GM21360 (cell line): ENCODE measurements around the gene CRLF1.

ENCODE experiments used
- ATAC-seq: cut with Tn5 transposase; IDR thresholded peaks from one replicate; pipeline ENCODE4 v1.9.1; 2021; ENCODE audit warnings: mild to moderate bottlenecking, moderate library complexity; ENCODE audit not compliant: unreplicated experiment

Gene CRLF1

GRCh38 chr19:18606281-18607225, at the start of gene CRLF1:
Gene CRLF1 (minus strand): TSS chr19:18606799. CDS start chr19:18606656, 143 bp downstream.
- ATAC-seq: no peak

GRCh38 chr19:18655173-18655844, 48.7 kb upstream of the CRLF1 start:
- ATAC-seq: no peak

GRCh38 chr19:18654469-18654868, 47.9 kb upstream of the CRLF1 start:
- no peak for ATAC-seq

GRCh38 chr19:18653853-18654252, 47.3 kb upstream of the CRLF1 start:
- no peak for ATAC-seq

- ATAC-seq: no peak
Measured at GRCh38 chr19:18651733-18652132, 45.1 kb upstream of the CRLF1 start.

- ATAC-seq: no peak
Measured at GRCh38 chr19:18651300-18651699, 44.7 kb upstream of the CRLF1 start.

GRCh38 chr19:18650468-18651041, 44.0 kb upstream of the CRLF1 start:
- ATAC-seq: no peak

- no peak for ATAC-seq
Measured at GRCh38 chr19:18650021-18650390, 43.4 kb upstream of the CRLF1 start.

- ATAC-seq: no peak
Measured at GRCh38 chr19:18649371-18650020, 42.9 kb upstream of the CRLF1 start.

GRCh38 chr19:18648973-18649315, 42.3 kb upstream of the CRLF1 start:
- no peak for ATAC-seq

GRCh38 chr19:18647807-18648206, 41.2 kb upstream of the CRLF1 start:
- no peak for ATAC-seq

- no peak for ATAC-seq
Measured at GRCh38 chr19:18647371-18647767, 40.8 kb upstream of the CRLF1 start.

GRCh38 chr19:18646535-18647370, 40.2 kb upstream of the CRLF1 start:
- ATAC-seq: no peak

GRCh38 chr19:18645035-18645511, 38.5 kb upstream of the CRLF1 start:
- ATAC-seq: no peak

- ATAC-seq: no peak
Measured at GRCh38 chr19:18644196-18645034, 37.8 kb upstream of the CRLF1 start.

- ATAC-seq: no peak
Measured at GRCh38 chr19:18639706-18640243, 33.2 kb upstream of the CRLF1 start.

GRCh38 chr19:18637673-18638630, 31.4 kb upstream of the CRLF1 start:
- ATAC-seq: no peak
